OCI-LY1 (cell line): Measurements from ENCODE around the gene SDK2.

ENCODE experiments used
- CTCF ChIP-seq: fragments of 200-600 bp; sonication (generic), shearing (Covaris generic); IDR thresholded peaks from 2 replicates; pipeline ENCODE4 v1.5.1; 2017; ENCODE audit warnings: mild to moderate bottlenecking, antibody characterized with exemption, low read length, moderate library complexity, mixed read lengths
- EZH2 ChIP-seq: fragments of 200-600 bp; sonication (generic), shearing (Covaris generic); IDR thresholded peaks from 2 replicates; pipeline ENCODE4 v1.8.0; 2017; ENCODE audit warnings: borderline replicate concordance, mixed run types, mild to moderate bottlenecking, antibody characterized with exemption, low read length, moderate library complexity, mixed read lengths

DNA sequence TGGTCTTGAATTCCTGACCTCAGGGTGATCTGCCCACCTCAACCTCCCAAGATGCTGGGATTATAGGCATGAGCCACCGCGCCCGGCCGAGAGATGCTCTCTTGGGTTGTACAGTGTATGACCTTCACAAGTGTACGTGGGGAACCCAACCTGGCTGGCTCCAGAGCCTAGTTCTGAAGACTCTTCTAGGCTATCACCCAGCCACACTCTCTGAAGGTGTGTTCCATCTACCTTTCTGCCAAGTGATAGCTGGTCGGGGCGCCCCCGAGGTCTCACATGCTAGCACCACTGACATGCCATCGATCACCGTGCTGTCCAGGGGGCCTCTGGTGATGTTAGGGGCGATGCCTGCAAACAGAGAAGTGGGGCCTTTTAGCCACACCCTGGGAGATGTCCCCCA, 210.7 kb downstream of the SDK2 start:
- TF ChIP-seq CTCF: no peak
- TF ChIP-seq EZH2: no peak
